Stomach (tissue), 9 donors: Measurements from ENCODE around the gene CD209. TPM values are rescaled to one million over a fixed set of nuclear protein-coding genes. Genes with fewer than 3 reads are reported as not detected.

Experiments used
- DNase-seq, 2 donors: peaks; one replicate each; pipeline versions ENCODE4 v3.0.0 to v3.0.0-alpha.2; 2013 to 2019
- H3K27ac ChIP-seq, 5 donors: fragments of 200-600 bp in 4 of 5; sonication (generic) in 4 of 5; one replicate each; pipeline ENCODE4 v1.5.1; 2013 to 2019; ENCODE audit warnings: mild to moderate bottlenecking in 1 of 5, moderate library complexity in 1 of 5
- H3K27me3 ChIP-seq, 3 donors: fragments of 200-600 bp; sonication (generic); one replicate each; pipeline ENCODE4 v1.5.1; 2017 to 2019; ENCODE audit warnings: mixed run types in 1 of 3
- H3K36me3 ChIP-seq, 4 donors: fragments of 200-600 bp; sonication (generic); 1 replicate in 3 of 4; 2 replicates in 1 of 4; pipeline ENCODE4 v1.5.1; 2016 to 2019
- H3K4me1 ChIP-seq, 4 donors: fragments of 200-600 bp; sonication (generic); one replicate each; pipeline ENCODE4 v1.5.1; 2016 to 2019
- H3K4me3 ChIP-seq, 4 donors: fragments of 200-600 bp; sonication (generic) in 3 of 4; one replicate each; pipeline ENCODE4 v1.5.1; 2016 to 2019; ENCODE audit warnings: mild to moderate bottlenecking in 1 of 4
- H3K9me3 ChIP-seq, 4 donors: fragments of 200-600 bp; sonication (generic); one replicate each; pipeline ENCODE4 v1.5.1; 2016 to 2019
- EP300 ChIP-seq: sonication (generic); formaldehyde crosslinking; IDR thresholded peaks from one replicate; pipeline ENCODE4 v1.6.1; 2017; ENCODE audit warnings: antibody characterized with exemption
- POLR2A ChIP-seq, 4 donors: fragments of 450-650 bp; IDR thresholded peaks; one replicate each; pipeline ENCODE4 v1.6.1; 2016; ENCODE audit warnings: antibody characterized with exemption in 4 of 4, control low read depth in 2 of 4, mild to moderate bottlenecking in 1 of 4, moderate library complexity in 1 of 4
- POLR2AphosphoS5 ChIP-seq, 3 donors: sonication (generic); formaldehyde crosslinking; IDR thresholded peaks; one replicate each; pipeline ENCODE4 v1.6.1; 2016; ENCODE audit warnings: antibody characterized with exemption in 3 of 3
- WGBS, 5 donors: extraction: QIAGEN DNeasy Blood & Tissue Kit in 3 of 5; methylation state at CpG; one replicate each; pipeline versions ENCODE4 v1.1.5 to v1.1.7; 2013 to 2018; 5-methylcytosine and 5-hydroxymethylcytosine counted together
- intact Hi-C: fragments of 100-400 bp; cut with DNase I; formaldehyde crosslinking; loops from one replicate; pipeline ENCODE4 v1.15.1; 2023; ENCODE audit warnings: low total_unique reads
- polyA plus RNA-seq, 3 donors: library from polyadenylated mRNA; stranded (reverse); fragments of 200-250 nt; gene quantifications; one replicate each; pipeline ENCODE4 v1.2.3, GENCODE V29; 2013
- total RNA-seq, 5 donors: library from RNA; depleted of rRNA; stranded (reverse); fragments of >200 nt; gene quantifications; one replicate each; pipeline versions ENCODE4 v1.1.0 to v1.2.3, GENCODE V29; 2014 to 2016
- TF ChIP-seq, protein P1 (sequence below), 7 experiments: fragments of 450-650 bp in 4 of 7; fragments of 200-600 bp in 3 of 7; sonication (generic) in 3 of 7; IDR thresholded peaks; one replicate each; pipeline ENCODE4 v1.5.1; 2016 to 2019; ENCODE audit warnings: antibody characterized with exemption in 7 of 7, control low read depth in 2 of 7, mild to moderate bottlenecking in 1 of 7
- donor health status: healthy with polysubstance abuse.
- donor health status: Bipolar disorder and iron deficiency.
- donor health status: healthy.

Gene CD209
- total and polyA plus RNA-seq, 8 donors: 0.38 to 51.9 (median 3.7) TPM

DNA sequence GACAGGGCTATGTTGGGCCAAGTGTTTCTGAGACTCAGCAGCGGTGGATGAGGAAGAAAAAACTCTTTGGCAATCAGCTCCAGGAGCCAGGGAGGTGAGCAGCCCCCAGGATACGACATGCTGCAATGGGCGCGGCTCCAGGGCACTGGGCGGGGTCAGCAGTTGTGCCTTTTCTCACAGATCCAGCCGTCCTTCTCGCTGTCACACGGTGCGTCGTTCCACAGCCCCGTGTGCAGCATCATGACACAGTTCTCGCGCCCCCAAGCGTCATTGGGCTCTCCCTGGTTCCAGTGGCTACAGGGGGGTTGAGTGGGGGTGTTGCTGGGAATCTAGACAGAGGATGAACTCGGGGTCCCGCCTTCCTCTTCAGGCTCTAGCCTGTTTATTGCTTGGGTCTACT lies 18.1 kb downstream of the CD209 start:
- no peak overlapping the region for H3K4me3 ChIP-seq
- no peak overlapping the region for H3K27ac ChIP-seq
- intact Hi-C loops: no loop called here
- H3K4me1 ChIP-seq: peaks cover 0 to 18% (median 10%) of the 10 kb centered on the region in 4 donors
- 14 to 21% (median 17%) methylated on average over 16 of the region's 16 CpGs for WGBS, 5 donors
- TF ChIP-seq EP300 (no peak), POLR2A (IDR thresholded peaks at IDR 0.05) (no peak), POLR2AphosphoS5 (IDR thresholded peaks at IDR 0.05) (no peak)
- TF ChIP-seq, protein P1, sequence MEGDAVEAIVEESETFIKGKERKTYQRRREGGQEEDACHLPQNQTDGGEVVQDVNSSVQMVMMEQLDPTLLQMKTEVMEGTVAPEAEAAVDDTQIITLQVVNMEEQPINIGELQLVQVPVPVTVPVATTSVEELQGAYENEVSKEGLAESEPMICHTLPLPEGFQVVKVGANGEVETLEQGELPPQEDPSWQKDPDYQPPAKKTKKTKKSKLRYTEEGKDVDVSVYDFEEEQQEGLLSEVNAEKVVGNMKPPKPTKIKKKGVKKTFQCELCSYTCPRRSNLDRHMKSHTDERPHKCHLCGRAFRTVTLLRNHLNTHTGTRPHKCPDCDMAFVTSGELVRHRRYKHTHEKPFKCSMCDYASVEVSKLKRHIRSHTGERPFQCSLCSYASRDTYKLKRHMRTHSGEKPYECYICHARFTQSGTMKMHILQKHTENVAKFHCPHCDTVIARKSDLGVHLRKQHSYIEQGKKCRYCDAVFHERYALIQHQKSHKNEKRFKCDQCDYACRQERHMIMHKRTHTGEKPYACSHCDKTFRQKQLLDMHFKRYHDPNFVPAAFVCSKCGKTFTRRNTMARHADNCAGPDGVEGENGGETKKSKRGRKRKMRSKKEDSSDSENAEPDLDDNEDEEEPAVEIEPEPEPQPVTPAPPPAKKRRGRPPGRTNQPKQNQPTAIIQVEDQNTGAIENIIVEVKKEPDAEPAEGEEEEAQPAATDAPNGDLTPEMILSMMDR (IDR thresholded peaks at IDR 0.05): no peak
- no peak for DNase-seq
- no peaks in the 10 kb centered on the region for H3K9me3 ChIP-seq
- peaks cover 12 to 84% (median 42%) of the 10 kb centered on the region in 3 donors for H3K27me3 ChIP-seq
- no peaks in the 10 kb centered on the region for H3K36me3 ChIP-seq

DNA sequence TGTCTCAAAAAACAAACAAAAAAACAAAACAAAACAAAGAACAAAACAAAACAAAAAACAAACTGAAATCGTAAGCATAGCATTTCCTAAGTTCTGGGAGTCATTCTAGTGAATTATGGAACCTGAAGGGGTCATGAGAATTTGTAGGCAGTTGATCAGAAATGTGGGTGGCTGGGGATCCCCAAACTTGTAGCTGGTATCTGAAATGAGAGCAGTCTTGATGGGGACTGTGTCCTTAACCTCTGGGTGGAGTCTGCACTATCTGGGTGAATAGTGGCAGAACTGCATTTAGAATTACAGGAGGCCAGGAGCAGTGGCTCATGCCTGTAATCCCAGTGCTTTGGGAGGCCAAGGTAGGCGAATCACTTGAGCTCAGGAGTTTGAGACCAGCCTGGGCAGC lies 21.5 kb downstream of the CD209 start:
- no peak overlapping the region for H3K4me3 ChIP-seq
- TF ChIP-seq POLR2A (IDR thresholded peaks at IDR 0.05) (no peak), EP300 (no peak), POLR2AphosphoS5 (IDR thresholded peaks at IDR 0.05) (no peak)
- TF ChIP-seq, protein P1 (IDR thresholded peaks at IDR 0.05): no peak
- H3K9me3 ChIP-seq: no peaks in the 10 kb centered on the region
- WGBS, 5 donors: 41 to 69% (median 47%) methylated on average over 2 of the region's 2 CpGs
- intact Hi-C loops: no loop called here
- peaks cover 0 to 17% (median 9%) of the 10 kb centered on the region in 4 donors for H3K4me1 ChIP-seq
- no peak for DNase-seq
- no peak overlapping the region for H3K27ac ChIP-seq
- H3K27me3 ChIP-seq: peaks cover 12 to 77% (median 26%) of the 10 kb centered on the region in 3 donors
- no peaks in the 10 kb centered on the region for H3K36me3 ChIP-seq

DNA sequence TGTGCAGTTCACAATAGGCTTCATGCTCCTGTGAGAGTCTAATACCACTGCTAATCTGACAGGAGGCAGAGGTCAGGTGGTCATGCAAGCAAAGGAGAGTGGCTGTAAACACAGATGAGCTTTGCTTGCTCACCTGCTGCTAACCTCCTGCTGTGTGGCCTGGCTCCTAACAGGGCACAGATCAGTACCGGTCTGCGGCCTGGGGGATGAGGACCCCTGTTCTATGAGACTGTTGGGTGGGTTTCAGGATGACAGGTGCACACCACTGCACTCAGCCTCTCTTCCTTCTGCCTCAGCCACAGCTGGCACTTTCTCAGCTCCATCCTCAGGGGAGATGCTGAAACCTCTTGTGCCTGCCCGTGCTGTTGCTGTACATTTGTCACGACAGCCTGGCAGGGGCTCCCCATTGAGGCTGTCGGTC lies 25.1 kb downstream of the CD209 start:
- Histone ChIP-seq H3K4me3 (no peak overlapping the region), H3K36me3 (no peaks in the 10 kb centered on the region), H3K27me3 (peaks cover 0 to 58% (median 0%) of the 10 kb centered on the region in 3 donors), H3K9me3 (peaks cover 0 to 7% (median 0%) of the 10 kb centered on the region in 4 donors), H3K27ac (no peak overlapping the region), H3K4me1 (no peaks in the 10 kb centered on the region)
- DNase-seq: no peak
- no peak for TF ChIP-seq POLR2A (IDR thresholded peaks at IDR 0.05)
- TF ChIP-seq POLR2AphosphoS5 (IDR thresholded peaks at IDR 0.05): no peak
- TF ChIP-seq EP300: no peak
- TF ChIP-seq, protein P1 (IDR thresholded peaks at IDR 0.05): no peak
- WGBS, 5 donors: 22 to 42% (median 31%) methylated on average over 3 to 5 of the region's 5 CpGs
- intact Hi-C loops: no loop called here

DNA sequence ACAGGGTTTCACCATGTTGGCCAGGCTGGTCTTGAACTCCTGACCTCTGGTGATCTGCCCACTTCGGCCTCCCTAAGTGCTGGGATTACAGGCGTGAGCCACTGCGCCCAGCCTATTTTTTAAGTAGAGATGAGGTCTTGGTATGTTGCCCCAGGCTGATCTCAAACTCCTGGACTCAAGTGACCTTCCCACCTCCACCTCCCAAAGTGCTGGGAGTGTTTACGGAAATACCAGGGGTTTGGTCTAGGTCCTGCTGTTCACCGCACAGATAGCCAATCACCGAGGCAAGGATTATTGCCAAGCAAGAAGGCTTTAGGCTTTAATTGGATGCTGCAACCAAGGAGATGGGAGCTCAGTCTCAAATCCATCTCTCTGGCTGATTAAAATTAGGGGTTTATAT lies 27.0 kb downstream of the CD209 start:
- Histone ChIP-seq H3K4me1 (no peaks in the 10 kb centered on the region), H3K36me3 (no peaks in the 10 kb centered on the region), H3K27me3 (peaks cover 0 to 51% (median 0%) of the 10 kb centered on the region in 3 donors), H3K4me3 (no peak overlapping the region), H3K27ac (no peak overlapping the region), H3K9me3 (peaks cover 0 to 16% (median 4%) of the 10 kb centered on the region in 4 donors)
- DNase-seq: no peak
- WGBS, 5 donors: 54 to 75% (median 72%) methylated on average over 6 of the region's 6 CpGs
- intact Hi-C loops: no loop called here
- TF ChIP-seq EP300 (no peak), POLR2A (IDR thresholded peaks at IDR 0.05) (no peak), POLR2AphosphoS5 (IDR thresholded peaks at IDR 0.05) (no peak)
- TF ChIP-seq, protein P1 (IDR thresholded peaks at IDR 0.05): no peak
